ENCODE results near the gene FRAT1.

Gene FRAT1

DNA sequence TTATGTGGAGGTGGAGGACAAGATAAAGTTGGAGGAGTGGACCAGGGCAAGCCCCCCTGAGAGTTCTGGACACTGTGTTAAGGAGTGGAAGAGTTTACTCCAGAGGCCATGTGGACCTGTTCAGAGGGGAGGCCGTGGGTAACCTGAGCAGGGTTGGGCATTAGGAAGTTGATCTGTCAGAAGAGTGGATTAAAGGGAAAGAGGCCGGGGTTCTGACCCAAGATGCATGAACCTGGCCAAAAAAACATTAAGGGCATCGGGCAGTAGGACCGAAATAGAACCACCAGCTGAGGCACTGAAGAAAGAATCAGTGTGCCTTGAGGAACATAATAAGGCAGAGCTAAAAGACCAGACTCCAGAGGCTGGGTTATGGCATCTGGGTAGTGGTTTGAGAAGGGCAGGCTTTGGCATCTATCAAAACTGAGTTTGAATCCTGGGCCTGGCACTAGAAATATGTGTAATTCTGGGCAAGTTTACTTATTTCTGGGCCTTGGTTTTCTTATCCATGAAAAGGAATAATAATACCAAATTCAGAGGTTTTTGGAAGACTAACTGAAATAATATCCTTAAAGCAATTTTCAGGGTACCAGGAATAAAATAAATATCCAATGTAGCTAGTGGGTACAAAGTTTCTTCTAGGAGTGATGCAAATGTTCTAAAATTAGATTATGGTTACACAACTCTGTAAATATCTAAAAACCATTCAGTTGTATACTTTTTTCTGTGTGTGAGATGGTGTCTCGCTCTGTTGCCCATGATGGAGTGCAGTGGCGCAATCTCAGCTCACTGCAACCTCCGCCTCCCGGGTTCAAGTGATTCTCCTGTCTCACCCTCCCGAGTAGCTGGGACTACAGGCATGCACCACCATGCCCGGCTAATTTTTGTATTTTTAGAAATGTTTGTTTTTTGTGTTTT is 10.9 kb upstream of the FRAT1 start:
- DNase-seq (ENCODE audit: low read depth in 2 of 2): no peak

DNA sequence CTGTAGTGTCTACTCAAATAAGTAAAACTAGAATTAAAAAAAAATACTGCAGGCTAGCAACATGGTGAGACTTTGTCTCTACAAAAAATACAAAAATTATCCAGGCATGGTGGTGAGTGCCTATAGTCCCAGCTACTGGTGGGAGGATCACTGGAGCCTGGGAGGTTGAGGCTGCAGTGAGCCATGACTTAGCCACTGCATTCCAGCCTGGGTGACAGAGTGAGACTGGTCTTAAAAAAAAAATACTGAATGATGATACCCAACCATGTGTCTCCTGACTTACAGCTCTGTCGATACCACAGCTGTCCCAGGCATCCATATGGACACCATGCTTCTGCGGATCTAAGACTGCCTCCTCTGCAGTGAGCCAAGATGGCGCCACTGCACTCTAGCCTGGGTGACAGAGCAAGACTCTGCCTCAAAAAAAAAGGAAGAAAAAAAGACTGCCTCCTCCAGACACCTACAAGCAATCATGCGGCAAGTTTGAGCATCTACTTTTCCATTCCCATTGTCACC is 7.9 kb upstream of the FRAT1 start:
- DNase-seq (ENCODE audit: low read depth in 2 of 2): no peak

DNA sequence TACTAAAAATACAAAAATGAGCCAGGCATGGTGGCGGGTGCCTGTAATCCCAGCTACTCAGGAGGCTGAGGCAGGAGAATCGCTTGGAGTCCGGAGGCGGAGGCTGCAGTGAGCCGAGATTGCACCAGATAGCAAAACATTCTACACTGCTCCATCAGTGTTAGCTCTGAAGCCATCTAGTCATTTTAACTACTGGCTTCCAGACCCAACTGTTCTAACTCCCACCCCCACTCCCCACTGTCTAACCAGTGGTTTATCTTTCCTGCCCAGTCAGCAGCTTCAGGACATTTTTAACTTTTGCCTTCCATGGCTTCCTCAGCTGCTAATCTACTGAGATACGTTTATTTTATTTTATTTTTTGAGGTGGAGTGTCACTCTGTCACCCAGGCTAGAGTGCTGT is 6.2 kb upstream of the FRAT1 start:
- DNase-seq (ENCODE audit: low read depth in 2 of 2): no peak

DNA sequence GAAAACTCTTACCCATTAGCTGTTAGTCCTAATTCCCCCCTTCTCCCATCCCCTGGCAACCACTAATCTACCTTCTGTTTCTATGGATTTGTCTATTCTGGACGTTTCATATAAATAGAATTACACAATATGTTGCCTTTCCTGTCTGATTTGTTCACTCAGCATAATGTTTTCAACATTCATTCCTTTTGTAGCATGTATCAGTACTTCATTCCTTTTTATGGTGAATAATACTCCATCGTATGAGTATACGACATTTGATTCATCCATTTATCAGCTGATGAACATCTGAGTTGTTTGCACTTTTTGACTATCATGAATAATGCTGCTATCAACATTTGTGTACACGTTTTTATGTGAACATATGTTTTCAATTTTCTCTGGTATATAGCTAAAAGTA is 4.4 kb upstream of the FRAT1 start:
- no peak for DNase-seq (ENCODE audit: low read depth in 2 of 2)

DNA sequence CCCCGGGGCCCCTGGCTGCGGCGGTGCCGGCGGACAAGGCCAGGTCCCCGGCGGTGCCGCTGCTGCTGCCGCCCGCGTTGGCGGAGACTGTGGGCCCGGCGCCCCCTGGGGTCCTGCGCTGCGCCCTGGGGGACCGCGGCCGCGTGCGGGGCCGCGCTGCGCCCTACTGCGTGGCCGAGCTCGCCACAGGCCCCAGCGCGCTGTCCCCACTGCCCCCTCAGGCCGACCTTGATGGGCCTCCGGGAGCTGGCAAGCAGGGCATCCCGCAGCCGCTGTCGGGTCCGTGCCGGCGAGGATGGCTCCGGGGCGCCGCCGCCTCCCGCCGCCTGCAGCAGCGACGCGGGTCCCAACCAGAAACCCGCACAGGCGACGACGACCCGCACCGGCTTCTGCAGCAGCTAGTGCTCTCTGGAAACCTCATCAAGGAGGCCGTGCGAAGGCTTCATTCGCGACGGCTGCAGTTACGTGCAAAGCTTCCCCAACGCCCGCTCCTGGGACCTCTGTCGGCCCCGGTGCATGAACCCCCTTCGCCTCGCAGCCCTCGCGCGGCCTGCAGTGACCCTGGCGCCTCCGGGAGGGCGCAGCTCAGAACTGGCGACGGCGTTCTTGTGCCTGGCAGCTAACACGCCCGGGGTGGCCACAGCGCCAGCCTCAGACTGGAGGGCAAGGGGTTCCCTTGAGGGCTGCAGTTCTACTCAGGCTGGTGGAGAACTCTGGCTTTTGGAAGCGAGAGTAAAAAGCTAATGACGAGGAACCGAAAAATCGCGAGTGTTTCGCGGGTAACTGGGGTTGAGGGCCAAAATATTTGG is 804 bp downstream of the FRAT1 start:
- peak in 1 of 2 donors; percentile 31 for DNase-seq (ENCODE audit: low read depth in 2 of 2)

DNA sequence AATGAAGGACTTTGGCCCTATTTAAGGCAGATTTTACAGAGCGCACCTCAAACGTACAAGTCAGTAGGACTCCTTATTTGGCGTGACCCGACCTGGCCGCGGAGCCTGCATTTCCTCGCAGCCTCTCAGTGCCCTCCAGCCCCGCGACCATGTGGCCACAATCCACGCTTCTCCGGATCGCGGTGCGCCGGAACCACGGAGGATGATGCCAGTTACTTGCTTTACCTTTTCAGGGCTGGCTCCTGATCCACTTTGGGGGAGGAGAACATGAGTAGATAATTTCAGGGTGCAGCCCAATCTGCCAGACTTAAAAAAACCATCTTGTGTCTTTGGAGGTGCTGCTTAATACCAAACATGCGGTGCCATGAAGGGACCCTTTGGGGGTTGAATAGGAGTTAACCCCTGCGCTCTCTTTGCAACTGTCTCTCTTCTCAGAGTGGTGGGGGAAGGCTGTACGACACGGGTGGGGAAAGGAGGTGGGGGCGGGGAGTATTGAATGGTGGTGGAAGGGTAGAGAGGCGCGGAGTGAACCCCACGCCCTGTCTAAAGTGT is 1.5 kb downstream of the FRAT1 start:
- no peak for DNase-seq (ENCODE audit: low read depth in 2 of 2)

DNA sequence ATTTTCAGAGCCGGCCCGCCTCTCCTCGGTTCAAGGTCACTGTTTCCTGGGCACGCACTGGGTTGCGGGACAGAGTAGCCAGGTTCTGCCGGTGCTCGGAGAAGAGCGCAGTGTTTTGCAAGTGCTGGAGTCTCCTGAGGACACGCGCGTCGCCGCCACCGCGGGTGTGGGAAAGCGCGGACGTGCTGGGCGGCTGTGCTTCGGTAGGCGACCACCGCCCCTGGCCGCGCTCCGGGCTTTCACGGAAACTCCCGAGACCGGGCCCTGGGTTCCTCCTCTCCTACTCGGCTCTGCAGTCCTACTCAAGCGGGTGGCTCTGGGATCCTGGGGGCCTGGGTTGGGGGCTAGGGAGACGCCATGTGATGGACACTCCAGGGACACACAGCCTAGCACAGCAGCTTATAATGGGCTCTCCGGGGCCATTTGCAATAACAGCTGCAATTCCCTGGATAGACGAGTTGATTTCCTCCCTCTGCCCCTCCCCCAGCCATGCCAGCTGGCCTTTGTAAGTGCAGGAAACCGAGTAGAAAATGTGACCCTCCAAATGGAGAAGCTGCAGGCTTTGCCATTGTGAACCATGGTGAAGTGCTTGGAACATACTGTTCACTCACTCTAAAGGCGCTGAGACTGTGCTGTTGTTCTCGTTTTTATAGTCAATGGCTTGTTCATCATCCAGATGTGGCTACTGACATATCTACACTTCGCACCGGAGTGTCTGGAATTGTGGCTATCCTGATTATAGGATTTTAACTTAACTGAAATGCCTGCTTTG is 2.1 kb downstream of the FRAT1 start:
- no peak for DNase-seq (ENCODE audit: low read depth in 2 of 2)

DNA sequence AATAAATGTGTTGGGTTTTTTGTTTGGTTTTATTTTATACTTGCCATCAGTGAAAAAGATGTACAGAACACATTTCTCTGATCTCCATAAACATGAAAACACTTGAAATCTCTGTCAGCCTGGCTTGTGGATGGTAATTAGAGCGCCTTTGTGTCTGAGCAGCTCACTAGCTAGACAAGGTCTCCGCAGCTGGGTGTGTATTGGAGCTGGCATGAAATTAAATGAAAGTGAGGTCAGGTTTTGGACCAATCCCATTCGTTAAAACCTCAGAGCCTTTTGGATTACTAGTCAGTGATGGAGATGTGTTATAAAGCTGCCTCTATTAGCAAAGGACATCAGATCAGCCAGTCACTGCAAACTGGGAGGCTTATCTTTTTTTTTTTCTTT is 2.7 kb downstream of the FRAT1 start:
- no peak for DNase-seq (ENCODE audit: low read depth in 2 of 2)

DNA sequence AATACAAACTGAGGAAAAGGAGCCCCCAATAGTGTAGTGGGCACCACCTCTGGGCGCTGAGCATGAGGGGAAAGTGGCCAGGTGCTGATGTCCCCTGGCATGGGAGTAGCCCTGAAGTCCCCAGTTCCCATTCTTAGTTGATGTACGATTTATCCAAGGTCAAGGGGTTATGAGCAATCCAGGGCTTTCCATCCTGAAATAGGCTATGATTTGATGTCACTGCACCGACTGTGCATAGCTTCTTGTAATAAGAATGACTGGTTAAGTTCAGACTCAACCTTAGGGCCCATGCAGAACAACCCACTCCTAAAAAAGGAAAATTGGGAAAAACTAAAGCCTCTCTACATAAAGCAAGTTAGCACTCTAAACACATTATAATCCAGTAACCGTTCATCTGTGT is 4.4 kb downstream of the FRAT1 start:
- DNase-seq (ENCODE audit: low read depth in 2 of 2): no peak

DNA sequence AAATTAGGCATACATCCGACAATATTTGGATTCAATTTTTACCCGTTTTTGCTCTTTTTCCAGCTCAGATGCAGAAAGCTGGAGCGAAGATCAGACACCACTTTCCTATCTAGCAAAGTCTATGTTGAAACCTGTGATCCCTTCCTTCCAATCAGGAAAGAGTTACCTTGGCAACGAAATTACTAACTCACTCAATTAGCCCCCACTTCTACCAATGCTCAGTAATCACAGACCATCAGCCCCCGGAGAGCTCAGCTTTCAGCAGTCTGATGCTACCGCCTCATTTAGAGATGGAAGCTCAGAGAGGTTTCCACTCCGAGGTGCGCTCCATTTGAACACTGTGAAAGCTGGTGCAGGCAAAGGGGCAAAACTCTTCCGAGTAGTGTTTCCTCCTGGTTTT is 6.7 kb downstream of the FRAT1 start:
- no peak for DNase-seq (ENCODE audit: low read depth in 2 of 2)

DNA sequence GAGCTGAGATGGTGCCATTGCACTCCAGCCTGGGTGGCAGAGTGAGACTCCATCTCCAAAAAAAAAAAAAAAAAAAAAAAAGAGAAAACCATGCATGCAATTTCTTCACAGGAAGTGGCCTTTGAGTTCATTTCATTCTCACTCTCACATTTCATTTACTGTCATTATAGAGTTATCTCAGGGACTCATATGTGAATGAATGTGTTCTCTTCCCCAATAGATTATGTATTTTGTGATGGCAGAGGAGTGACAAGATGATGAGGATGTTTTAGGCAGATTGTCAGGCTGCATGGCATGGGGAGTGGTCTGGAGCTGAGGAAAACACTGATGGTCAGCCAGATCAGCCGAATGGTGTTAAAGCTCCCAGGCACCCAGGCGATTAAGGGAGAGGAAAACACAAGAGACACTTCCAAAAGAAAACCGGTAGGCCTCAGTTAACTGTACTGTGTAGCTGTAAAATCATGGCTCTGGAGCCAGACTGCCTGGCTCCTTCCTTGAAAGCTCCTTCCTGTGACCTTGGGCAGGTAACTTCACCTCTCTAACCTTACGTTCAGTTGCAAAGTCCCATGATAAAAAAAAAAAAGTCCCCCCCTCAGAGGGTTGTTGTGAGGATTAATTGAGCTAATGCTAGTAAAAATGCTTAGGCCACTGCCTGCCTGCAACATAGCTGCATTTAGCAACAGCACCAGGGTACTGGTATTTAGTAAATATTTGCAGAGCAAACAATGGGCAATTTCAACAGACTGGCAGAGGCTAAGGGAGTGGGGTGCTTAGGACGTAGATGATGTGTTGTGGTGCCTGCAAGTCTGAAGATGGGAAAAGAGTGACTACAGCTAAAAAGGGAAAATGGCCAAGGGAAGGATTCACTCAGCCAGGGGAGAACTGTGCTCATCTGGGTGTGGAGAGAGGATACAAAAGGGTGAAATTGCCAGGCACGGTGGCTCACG is 8.6 kb downstream of the FRAT1 start:
- DNase-seq (ENCODE audit: low read depth in 2 of 2): no peak

DNA sequence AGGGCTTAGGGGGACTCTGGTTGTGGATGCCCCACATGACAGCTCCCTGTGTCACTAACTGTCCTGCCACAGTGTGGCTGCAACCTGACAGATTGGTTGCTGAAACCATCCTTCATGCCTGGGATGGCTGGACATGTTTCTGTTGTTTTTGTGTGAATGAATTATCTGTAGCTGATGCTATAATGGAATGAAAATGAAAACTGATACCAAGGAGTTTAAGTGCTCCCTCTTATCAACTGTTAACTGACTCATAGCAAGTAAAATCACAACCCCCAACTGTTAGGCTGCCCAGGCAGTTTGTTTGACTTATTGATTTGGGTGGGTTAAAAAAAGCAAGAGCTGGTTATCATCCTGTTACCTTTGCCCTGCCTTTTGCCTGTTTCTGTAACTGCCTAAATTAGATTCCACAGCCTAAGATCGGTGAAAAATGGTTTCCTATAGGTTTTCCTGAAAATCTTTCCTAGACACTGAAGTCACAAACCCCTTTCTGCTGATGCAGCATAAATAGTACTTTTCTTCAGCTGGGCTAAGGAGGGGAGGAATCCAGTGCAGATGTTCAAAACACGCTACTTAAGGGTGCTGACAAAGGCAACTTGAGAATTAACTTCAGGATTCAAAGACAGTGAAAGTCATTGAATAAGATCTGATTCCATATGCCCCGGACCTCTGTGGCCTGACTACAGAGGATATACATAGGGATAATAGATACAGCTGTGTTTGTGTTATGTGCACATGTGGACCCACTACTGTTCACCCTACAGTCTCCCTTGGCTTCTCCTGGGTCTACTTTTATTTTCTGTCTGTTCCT is 9.8 kb downstream of the FRAT1 start:
- no peak for DNase-seq (ENCODE audit: low read depth in 2 of 2)

DNA sequence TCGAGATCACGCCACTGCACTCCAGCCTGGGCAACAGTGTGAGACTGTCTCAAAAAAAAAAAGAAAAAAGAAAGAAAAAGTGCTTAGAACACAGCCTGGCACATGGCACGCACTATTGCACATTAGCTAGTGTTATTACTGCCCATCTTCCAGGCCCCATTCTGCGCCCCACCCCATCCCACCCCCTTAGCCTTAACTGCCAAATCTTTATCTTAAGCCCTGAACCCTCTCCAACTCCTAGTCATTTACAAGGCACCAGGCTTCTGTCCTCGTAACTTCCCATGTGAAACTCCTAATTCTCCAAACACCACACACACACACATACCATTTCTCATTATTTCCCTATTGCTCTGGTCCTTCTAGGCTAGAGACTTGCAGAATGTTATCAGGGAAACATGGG is 10.7 kb downstream of the FRAT1 start:
- no peak for DNase-seq (ENCODE audit: low read depth in 2 of 2)

DNA sequence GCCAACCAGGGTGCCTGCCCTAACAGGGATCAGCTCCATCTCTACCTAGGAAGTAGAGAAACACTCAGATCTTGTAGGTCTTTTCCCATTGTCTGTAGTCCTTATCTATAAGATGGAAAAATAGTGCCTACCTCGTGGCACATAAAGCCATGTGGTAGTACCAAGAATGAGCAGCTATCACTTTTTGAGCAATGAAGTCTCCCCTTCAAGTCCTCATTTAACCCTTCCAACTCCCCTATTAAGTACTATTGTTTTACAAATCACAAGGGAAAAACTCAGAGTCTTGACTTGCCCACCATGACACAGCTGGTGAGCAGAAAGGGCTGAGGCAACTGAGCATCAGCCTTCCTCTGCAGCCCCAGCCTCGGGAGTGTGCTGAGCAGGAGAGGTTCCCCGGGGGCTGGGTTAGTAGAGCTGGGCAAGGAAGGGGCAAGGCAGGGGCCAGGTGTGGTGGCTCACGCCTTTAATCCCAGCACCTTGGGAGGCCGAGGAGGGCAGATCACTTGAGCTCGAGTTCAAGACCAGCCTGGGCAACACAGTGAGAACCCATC is 12.2 kb downstream of the FRAT1 start:
- no peak for DNase-seq (ENCODE audit: low read depth in 2 of 2)

DNA sequence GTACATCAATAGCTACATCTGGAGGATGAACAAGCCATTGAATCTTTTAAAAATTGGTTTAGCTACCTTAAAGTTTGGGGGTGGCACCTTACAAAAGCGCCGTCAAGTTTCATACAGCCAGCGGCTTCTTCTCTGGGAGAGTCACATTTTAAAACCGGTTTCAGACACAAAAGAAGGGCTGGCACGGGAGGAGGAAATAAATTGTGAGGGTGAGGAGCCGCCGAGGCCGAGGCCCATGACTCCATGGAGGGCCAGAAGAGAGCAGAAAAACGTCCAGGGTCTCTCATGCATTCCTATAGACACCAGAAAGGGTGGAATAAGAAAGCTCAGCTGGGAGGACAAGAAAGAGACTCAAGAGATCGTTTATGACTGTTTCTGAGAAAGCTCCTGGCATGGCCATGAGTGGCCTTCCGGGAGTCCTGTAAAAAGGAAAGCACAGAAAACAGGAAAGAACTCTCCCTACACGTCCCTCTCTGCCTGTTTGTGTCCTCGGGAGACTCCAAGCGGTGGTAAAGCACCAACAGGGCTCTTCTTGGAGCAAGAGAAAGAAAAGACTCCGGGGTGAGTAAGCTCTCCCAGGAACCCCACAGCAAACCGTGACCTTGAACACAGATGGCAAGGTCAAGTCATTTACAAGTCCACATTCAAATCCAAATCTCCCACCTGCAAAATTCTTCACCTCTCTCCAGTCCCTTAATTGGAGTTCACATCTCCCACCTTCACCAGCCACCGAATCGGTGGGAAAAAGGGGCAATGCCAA is 13.7 kb downstream of the FRAT1 start:
- no peak for DNase-seq (ENCODE audit: low read depth in 2 of 2)

DNA sequence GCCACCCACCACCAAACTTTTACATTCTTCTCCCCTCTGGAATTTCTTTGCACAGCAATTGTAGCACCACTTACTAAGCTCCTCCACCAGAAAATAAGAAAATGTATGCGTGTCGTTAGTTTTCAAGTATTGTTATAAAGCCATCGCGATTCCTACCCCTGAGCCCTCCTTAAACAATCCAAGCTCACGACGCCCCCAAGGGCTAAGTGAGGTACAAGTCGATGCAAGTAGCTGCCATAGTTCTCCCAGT is 14.2 kb downstream of the FRAT1 start:
- no peak for DNase-seq (ENCODE audit: low read depth in 2 of 2)

DNA sequence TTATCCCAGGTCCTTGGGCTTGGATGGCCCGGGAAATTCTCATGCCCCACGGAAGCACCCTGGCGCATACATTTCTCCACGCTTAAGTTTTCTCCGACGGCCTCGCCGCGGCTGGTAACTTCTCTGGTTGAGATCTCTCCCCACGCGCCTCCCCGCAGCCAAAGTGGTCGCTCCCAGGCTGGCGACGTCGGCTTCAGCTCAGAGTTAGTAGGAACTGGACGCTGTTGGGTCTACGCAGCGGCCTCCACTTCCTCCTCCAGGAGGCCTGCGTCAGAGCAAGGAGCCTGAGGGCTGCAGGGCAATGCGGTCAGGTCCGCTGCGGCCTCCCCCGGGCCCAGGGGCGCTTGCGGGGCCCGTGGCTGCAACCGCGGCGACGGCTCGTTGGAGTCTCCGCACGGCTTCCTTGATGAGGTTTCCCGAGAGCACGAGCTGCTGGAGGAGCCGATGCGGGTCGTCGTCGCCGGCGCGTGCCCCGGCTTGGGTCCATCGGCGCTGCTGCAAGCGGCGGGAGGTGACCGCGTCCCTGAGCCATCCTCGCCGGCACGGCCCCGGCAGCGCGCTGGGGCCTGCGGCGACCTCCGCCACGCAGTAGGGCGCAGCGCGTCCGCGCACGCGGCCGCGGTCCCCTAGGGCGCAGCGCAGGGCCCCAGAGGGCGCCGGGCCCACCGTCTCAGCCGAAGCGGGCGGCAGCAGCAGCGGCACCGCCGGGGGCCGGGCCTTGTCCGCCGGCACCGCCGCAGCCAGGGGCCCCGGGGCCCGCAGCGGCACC is 14.7 kb downstream of the FRAT1 start:
- DNase-seq (ENCODE audit: low read depth in 2 of 2): no peak

Data from activated CD8-positive, alpha-beta memory T cell treated with anti-CD3 and anti-CD28 coated beads for 4 hours (primary cell).